Measurements from ENCODE around the gene GRPR.
"Not testable (repeated sequence)": the region's sequence is repeated elsewhere in the genome, so short reads cannot be mapped to it uniquely, and the experiment has no call there.

Gene GRPR

DNA sequence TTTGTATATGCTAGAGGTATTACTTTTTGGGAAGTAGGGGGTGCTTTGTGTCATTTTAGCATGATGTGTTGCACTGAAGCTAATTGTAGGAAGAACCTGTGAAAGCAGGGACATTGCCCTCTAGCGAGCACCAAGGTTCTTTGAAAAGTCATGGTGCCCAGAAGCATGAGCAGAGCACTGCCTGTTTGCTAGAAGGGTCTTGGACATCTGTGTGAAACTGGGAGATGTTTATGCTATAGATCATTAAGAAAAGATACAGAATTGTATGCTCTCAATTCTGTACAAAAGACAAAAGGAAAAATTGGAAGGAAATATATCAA is 14.7 kb downstream of the GRPR start:
- no peak for DNase-seq

GRCh38 chrX:16140448-16140847 is 17.1 kb downstream of the GRPR start:
- no peak for DNase-seq

DNA sequence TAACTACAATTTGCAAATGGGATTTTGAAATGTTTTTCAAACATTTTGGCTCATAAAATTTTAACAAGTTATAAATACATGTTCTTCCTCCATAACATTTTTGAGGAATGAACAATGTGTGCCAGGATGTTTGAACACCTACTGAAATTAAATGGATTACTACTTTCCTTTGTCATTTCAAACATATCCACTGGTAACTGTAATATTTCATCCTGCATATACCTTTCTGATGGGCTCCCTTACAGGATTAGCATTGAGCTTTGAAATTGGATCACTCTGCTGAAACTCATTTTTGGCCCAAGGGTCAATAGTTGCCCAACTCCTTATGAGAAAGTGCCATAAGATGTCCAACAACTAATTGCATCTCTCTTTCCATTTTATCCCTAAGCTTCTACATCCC is 17.6 kb downstream of the GRPR start:
- DNase-seq: no peak

GRCh38 chrX:16141422-16142245 is 18.3 kb downstream of the GRPR start:
- DNase-seq: no peak

- no peak for DNase-seq
Measured at GRCh38 chrX:16142246-16142558, 18.8 kb downstream of the GRPR start.

DNA sequence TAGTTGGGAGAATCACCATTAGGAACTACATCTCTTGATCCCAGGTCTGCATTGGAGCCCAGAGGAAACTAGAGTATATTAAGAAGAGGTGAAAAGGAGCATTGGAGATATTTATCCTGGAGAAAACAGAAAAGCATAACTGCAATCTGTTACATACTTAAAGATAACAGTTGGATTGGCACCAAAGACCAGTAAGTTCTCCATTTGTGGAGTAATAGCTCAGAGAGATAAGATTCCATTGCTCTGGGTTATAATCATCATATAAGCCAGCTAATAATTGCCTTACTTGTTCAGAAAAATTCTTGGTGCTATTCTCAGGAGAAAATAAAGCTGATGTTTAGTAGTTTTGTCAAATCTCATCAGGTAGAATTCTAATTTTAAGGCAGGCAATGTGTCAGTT is 20.6 kb downstream of the GRPR start:
- no peak for DNase-seq

- DNase-seq: no peak
Measured at GRCh38 chrX:16144420-16144819, 21.1 kb downstream of the GRPR start.

- DNase-seq: not testable (repeated sequence)
Measured at GRCh38 chrX:16145093-16145492, 21.7 kb downstream of the GRPR start.

DNA sequence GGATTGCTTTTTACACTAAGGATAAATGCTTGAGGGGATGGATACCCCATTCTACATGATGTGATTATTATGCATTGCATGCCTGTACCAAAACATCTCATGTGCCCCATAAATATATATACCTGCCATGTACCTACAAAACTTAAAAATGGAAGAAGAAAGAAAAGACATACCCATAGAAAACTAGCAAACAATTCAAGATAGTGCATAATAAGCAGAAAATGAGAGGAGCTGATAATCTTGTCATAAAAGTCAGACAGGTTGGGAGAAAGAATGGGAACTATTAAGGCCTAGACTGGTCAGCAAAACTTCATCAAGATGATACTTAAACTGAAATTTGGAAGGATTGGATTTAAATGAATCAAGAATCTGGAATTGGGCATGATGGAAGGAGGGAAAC is 22.3 kb downstream of the GRPR start:
- no peak for DNase-seq

DNA sequence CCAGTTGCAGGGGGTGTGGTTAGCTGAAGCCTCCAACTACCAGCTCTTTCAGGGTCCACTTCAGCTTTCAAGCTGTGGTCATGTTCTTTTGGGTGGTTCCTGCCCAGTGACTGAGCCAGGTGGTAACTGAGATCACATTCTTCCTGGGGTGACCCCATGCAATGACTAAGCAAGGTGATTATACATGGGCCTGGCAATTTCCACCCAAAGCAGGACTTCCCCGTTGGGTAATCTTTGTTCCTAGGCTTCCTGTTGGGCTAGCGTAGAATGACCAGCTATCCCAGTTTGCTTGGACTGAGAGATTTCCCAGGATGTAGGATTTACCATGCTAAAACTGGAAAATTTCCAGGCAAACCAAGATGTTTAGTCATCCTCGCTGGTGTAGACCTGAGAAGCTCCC is 25.5 kb downstream of the GRPR start:
- no peak for DNase-seq

DNA sequence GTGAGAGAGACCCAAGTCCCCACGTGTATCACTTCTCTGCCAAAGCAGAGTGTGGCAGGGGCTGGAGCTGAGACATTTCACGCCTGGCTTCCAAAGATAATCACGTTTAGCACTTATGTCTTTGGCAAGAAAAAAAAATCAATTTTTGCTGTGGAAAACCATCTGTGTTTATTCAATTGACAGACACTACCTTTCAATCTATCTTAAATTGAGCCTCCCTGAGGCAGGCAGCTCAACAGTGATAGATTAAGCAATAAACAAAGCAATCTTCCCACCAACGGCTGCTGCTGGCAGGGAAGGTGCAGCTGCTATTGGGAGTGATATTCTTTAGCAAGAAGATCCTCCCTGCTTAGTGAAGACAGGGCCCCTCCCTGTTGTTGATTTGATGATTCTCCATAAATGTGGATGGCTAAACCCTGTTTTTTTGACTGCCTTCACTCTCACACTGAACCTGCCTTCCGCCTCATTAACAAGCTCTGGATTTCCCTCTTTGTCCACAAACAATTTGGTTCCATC is 32.3 kb downstream of the GRPR start:
- no peak for DNase-seq

DNA sequence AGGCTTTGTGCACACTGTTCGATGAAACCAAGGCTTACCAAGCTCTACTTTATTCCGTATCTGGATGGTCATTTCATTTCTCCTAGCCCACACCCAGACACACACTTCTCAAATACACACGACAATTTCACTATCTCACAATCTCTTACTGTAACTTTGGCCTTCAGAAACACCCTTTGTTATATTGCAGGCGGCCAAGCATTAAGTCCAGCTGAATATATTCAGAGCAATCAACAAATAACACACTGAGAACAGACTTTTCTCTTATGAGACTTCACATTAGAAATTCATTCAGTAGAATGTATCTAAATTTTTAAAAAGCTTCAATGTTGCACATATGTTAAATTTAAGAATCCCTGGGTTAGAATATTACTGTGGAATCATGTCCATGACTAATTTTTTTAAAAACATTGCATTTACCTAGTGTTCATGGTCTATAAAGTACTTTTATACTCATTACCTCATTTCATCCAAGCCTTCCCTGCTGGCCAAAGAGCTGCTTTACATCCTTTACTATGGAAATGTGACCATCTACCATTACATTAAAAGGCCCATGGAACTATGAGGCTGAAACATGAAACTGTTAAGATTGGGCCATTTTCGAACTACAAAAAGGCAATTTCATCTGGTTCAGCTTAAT is 33.4 kb downstream of the GRPR start:
- DNase-seq: no peak

DNA sequence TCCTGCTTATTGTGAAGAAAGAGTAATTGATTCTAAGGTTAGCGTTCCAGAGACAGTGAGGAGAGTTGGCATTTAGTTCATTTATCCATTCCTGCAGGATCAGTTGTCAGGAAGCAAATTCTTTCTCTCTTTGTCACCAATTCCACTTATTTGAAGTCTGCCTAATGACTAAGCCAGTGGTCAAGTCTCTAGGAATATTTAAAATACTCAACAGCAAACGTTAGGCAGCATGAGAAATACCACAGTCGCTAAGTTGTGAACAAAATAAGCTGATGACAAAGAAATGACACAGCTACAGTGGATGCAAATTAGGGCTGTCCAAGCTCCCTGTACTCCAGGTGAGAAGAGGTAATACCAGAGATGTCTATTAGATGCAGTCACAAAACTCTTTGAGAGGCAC is 37.4 kb downstream of the GRPR start:
- DNase-seq: no peak

DNA sequence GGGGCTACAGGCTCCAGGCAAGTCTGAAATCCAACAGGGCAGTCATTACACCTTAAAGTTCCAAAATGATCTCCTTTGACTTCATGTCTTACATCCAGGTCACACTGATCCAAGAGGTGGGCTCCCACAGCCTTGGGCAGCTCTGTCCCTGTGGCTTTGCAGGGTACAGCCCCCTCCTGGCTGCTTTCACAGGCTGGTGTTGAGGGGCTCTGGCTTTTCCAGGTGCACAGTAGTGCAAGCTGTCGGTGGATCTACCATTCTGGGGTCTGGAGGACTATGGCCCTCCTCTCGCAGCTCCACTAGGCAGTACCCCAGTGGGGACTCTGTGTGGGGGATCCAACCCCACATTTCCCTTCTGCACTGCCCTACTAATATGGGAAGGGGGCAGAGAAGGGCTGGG is 37.8 kb downstream of the GRPR start:
- not testable (repeated sequence) for DNase-seq

DNA sequence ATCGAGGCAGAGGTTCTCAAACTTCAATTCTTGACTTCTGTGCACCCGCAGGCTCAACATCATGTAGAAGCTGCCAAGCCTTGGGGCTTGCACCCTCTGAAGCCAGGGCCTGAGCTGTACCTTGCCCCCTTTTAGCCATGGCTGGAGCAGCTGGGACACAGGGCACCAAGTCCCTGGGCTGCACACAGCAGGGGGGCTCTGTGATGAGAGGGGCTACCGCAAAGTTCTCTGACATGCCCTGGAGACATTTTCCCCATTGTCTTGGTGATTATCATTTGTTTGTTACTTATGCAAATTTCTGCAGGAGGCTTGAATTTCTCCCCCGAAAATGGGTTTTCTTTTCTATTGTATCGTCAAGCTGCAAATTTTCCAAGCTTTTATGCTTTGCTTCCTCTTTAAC is 39.0 kb downstream of the GRPR start:
- no peak for DNase-seq

GRCh38 chrX:16164748-16165147 is 41.4 kb downstream of the GRPR start:
- DNase-seq: no peak

DNA sequence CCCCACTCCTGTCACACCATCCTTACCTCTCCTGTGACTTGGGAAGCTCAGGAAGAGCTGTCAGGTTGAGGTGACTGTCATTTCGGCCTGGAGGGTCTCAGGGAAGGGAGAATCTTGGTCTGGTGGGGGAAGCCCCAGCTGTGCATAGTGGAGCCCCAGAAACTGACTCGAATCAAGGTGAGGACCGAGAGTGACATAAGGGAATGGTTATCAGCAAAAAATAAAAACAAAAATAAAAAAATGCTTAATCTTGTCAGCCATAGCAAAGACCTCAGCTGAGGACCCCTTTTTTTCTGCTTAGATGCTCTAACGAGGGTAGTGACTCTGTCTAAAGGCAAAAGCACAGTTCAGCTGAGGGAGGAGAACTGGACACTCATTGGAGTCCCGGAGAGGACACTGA is 43.8 kb downstream of the GRPR start, which contains the start of gene MAGEB17:
MAGEB17 (plus strand) TSS at position 301 of the 400 bp plus-strand sequence. CDS start 2,902 bp downstream, outside the sequence.
- DNase-seq: no peak

- DNase-seq: no peak
Measured at GRCh38 chrX:16171039-16171438, 47.7 kb downstream of the GRPR start.

DNA sequence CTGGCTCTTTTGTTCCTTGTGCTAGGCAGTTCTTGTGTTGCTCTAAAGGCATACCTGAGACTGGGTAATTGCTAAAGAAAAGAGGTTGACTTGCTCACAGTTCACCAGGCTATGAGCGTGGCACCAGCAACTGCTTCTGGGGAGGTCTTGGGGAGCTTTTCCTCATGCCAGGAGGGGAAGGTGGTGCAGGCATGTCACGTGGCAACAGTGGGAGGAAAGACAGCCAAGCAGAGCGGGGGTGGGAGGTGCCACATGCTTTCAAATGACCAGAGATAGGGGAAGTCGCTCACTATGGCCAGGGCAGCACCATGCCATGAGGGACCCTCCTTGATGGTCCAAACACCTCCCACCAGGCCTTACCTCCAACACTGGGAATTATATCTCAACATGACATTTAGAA is 48.6 kb downstream of the GRPR start:
- DNase-seq: no peak

- no peak for DNase-seq
Measured at GRCh38 chrX:16172391-16172790, 49.0 kb downstream of the GRPR start.

DNA sequence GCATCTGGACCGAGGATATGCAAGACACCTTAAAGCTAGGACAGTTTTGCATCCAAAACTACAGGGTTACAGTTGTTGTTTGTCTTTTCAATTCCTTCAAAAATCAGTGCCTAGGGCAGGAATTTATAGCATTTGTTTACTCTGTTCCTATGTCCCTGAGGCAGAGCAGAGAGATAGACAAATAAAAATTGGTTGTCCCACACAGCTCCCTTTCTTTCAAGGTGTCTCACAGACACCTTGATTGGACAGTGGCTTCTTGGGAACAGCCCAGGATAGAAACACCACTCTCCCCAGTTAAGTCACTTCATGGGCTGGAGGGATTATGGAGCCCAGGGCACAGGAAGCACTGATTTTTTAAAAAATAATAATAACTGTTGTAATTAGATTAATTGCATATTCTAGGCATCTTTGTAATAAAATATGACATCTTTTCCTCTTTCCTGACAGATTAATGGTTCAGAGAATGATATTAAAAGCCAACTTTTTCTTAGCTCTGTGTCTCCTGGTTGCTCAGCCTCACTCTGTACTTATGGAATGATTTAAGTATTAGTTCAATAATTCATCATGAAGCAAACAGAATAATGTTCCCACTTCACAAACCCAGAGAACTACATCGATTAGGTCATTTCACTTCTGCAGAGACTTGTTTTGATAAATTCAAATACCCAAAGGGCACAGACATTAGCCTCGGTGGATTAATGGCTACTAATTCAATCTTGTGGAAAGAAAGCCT is 52.1 kb downstream of the GRPR start:
- no peak for DNase-seq

DNA sequence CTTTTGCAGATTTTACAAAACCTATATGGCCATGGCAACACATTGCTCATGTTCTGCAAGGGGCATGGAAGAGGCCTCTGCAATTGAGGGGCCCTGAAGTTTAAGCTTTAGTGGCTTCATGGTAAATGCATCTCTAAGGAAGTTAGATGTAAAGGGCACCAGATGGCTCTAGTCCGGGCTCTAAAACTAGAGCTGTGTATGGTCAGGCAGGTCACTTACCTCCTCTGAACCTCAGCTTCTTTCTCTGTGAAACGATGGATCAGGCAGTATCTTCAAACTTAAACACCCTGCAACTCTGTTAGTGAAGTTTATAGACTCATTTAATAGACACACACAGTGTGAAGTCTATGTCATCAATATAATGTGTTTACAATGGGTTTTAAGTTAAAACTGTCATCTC is 53.9 kb downstream of the GRPR start:
- DNase-seq: no peak

DNA sequence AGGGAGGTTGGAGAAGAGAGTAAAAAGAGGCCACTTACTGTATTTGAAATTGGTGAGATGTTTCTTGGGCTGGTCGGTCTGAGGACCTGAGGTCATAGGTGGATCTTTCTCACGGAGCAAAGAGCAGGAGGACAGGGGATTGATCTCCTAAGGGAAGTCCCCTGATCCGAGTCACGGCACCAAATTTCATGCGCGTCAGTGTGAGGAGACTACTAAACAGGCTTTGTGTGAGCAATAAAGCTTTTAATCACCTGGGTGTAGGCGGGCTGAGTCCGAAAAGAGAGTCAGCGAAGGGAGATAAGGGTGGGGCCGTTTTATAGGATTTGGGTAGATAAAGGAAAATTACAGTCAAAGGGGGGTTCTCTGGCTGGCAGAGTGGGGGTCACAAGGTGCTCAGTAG is 60.5 kb downstream of the GRPR start:
- DNase-seq: not testable (repeated sequence)

GRCh38 chrX:16185725-16186136 is 62.4 kb downstream of the GRPR start:
- DNase-seq: no peak
